GM06990 (cell line): Measurements from ENCODE around the gene PLB1.

Source experiments
- DNase-seq: peaks from one replicate; pipeline ENCODE4 v3.0.0-alpha.2; 2011; ENCODE audit not compliant: insufficient read length; ENCODE audit errors: extremely low read depth
- H3K27me3 ChIP-seq: replicated peaks from 2 replicates; pipeline ENCODE4 v1.6.0; 2011; ENCODE audit warnings: low read length; ENCODE audit not compliant: control insufficient read depth, insufficient read depth
- H3K36me3 ChIP-seq: 2 replicates; pipeline ENCODE4 v1.5.1; 2011; ENCODE audit warnings: low read length; ENCODE audit not compliant: control insufficient read depth, insufficient read depth
- H3K4me3 ChIP-seq: replicated peaks from 2 replicates; pipeline ENCODE4 v1.5.1; 2011; ENCODE audit warnings: low read depth, mild to moderate bottlenecking, control low read depth, low read length
- CTCF ChIP-seq: IDR thresholded peaks from 2 replicates; pipeline ENCODE4 v1.5.1; 2011; ENCODE audit warnings: low read length, control low read depth, mild to moderate bottlenecking, inconsistent platforms; ENCODE audit not compliant: insufficient read depth, poor library complexity, severe bottlenecking

PLB1 gene

DNA sequence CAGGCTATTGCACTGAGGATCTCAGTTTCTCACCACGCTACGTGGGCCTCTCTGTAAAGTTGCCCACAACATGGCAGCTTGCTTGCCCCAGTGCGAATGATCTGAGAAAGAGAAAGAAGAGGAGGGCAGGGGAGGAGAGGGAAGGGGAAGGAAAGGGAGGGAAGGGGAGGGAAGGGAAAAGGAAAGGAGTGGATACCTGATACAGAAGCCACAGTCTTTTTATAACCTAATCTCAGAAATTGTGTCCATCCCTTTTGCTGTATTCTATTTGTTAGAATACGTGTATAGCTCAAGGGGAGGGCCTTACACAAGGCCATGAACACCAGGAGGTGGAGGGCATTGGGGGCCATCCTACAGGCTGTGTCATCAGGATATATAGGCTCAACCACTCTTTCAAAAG is 177.5 kb downstream of the PLB1 start:
- DNase-seq: no peak
- Histone ChIP-seq H3K27me3 (no peaks in the 10 kb centered on the region), H3K4me3 (no peak overlapping the region), H3K36me3 (no peaks in the 10 kb centered on the region)
- no peak for TF ChIP-seq CTCF

DNA sequence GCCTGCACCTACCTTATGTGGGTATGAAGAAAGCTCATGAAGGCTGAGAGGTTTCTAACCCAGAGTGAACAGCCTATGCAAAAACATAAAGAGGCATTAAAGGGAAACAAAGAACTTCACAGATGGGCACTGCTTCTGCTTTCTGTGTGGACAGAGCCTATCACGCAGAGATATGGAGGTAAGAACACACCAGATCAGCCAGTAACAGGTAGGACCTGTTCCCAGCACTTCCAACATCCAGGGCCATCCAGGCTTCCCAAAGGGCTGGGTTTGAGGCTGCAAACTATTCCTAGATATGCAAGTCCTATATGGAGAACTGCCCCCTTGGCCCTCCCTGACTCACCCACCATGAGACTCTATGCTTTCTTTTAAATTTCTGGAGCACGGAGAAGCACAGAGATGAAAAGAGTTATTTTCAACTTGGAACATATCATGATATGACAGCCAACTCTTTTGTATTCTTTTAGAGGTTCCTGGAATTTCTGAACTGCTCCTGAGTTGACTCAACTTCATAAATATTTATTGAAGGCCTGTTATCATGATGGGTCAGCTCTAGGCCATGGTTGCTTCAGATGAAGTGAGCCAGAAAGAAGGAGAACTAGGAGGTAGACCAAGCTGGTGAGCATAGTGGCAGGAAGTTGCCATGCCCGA is 178.3 kb downstream of the PLB1 start:
- Histone ChIP-seq H3K36me3 (no peaks in the 10 kb centered on the region), H3K4me3 (no peak overlapping the region), H3K27me3 (no peaks in the 10 kb centered on the region)
- no peak for DNase-seq
- no peak for TF ChIP-seq CTCF

- H3K36me3 ChIP-seq: no peaks in the 10 kb centered on the region
- TF ChIP-seq CTCF: no peak
- H3K27me3 ChIP-seq: no peaks in the 10 kb centered on the region
- H3K4me3 ChIP-seq: no peak overlapping the region
- DNase-seq: no peak
These were observed 178.8 kb downstream of the PLB1 start for GRCh38 chr2:28674713-28675068.

GRCh38 chr2:28676152-28676835 is 180.4 kb downstream of the PLB1 start:
- no peak for TF ChIP-seq CTCF
- no peak for DNase-seq
- Histone ChIP-seq H3K36me3 (no peaks in the 10 kb centered on the region), H3K27me3 (no peaks in the 10 kb centered on the region), H3K4me3 (no peak overlapping the region)

- Histone ChIP-seq H3K4me3 (no peak overlapping the region), H3K27me3 (no peaks in the 10 kb centered on the region), H3K36me3 (no peaks in the 10 kb centered on the region)
- TF ChIP-seq CTCF: no peak
- no peak for DNase-seq
These were observed 182.5 kb downstream of the PLB1 start for GRCh38 chr2:28678175-28678855.
